CD14-positive monocyte (primary cell): ENCODE data around the gene SPATA31E1. TPM values are rescaled to one million over a fixed set of nuclear protein-coding genes. Genes with fewer than 3 reads are reported as not detected.
"Not testable (repeated sequence)": the region's sequence is repeated elsewhere in the genome, so short reads cannot be mapped to it uniquely, and the experiment has no call there.

Experiments used
- DNase-seq, 3 donors: peaks; one replicate each; pipeline ENCODE4 v3.0.0-alpha.2; 2011 to 2022
- H2AFZ ChIP-seq: 2 replicates; pipeline ENCODE4 v1.6.0; 2012; ENCODE audit warnings: mild to moderate bottlenecking, low read depth, low read length, inconsistent platforms; ENCODE audit not compliant: insufficient read depth, poor library complexity, severe bottlenecking
- H3K27ac ChIP-seq, 2 donors: 1 replicate in 1 of 2; 2 replicates in 1 of 2; pipeline ENCODE4 v1.5.1; 2012 to 2013; ENCODE audit warnings: low read length in 2 of 2, control low read depth in 1 of 2, inconsistent platforms in 1 of 2, low read depth in 1 of 2, mild to moderate bottlenecking in 1 of 2
- H3K27me3 ChIP-seq, 2 donors: one replicate each; pipeline versions ENCODE4 v1.6.0 to v1.6.1; 2011 to 2013; ENCODE audit warnings: low read length in 2 of 2; ENCODE audit not compliant: control insufficient read depth in 2 of 2, insufficient read depth in 2 of 2
- H3K36me3 ChIP-seq, 2 donors: replicated peaks in 1 of 2; 1 replicate in 1 of 2; 2 replicates in 1 of 2; pipeline versions ENCODE4 v1.5.1 to v1.6.1; 2012 to 2013; ENCODE audit warnings: low read length in 2 of 2, control low read depth in 1 of 2, inconsistent platforms in 1 of 2, mild to moderate bottlenecking in 1 of 2; ENCODE audit not compliant: insufficient read depth in 2 of 2, control insufficient read depth in 1 of 2
- H3K4me1 ChIP-seq, 2 donors: 1 replicate in 1 of 2; 2 replicates in 1 of 2; pipeline versions ENCODE4 v1.5.1 to v1.6.1; 2012 to 2013; ENCODE audit warnings: low read length in 2 of 2, control low read depth in 1 of 2, inconsistent platforms in 1 of 2, mild to moderate bottlenecking in 1 of 2, moderate library complexity in 1 of 2; ENCODE audit not compliant: insufficient read depth in 2 of 2, control insufficient read depth in 1 of 2
- H3K4me2 ChIP-seq: replicated peaks from 2 replicates; pipeline ENCODE3; 2012; ENCODE audit warnings: low read length, moderate library complexity, mild to moderate bottlenecking; ENCODE audit not compliant: poor library complexity, severe bottlenecking; ENCODE audit errors: extremely low read depth
- H3K4me3 ChIP-seq, 3 experiments: fragments of 200-600 bp in 1 of 3; sonication (generic) in 1 of 3; replicated peaks in 1 of 3; 1 replicate in 2 of 3; 2 replicates in 1 of 3; pipeline ENCODE4 v1.5.1; 2011 to 2013; ENCODE audit warnings: low read length in 3 of 3, mild to moderate bottlenecking in 3 of 3, control low read depth in 2 of 3, low read depth in 2 of 3, inconsistent platforms in 1 of 3, moderate library complexity in 1 of 3
- H3K79me2 ChIP-seq: 2 replicates; pipeline ENCODE4 v1.6.0; 2012; ENCODE audit warnings: mild to moderate bottlenecking, control low read depth, inconsistent platforms, low read length, moderate library complexity; ENCODE audit not compliant: insufficient read depth
- H3K9ac ChIP-seq: 2 replicates; pipeline ENCODE4 v1.6.0; 2017; ENCODE audit warnings: low read length, mild to moderate bottlenecking; ENCODE audit not compliant: insufficient read depth, poor library complexity, severe bottlenecking
- H3K9me3 ChIP-seq, 2 donors: replicated peaks in 1 of 2; 1 replicate in 1 of 2; 2 replicates in 1 of 2; pipeline versions ENCODE4 v1.5.1 to v1.6.1; 2012 to 2013; ENCODE audit warnings: low read length in 2 of 2, control low read depth in 1 of 2; ENCODE audit not compliant: control insufficient read depth in 1 of 2, insufficient read depth in 1 of 2
- H4K20me1 ChIP-seq: 2 replicates; pipeline ENCODE4 v1.6.0; 2012; ENCODE audit warnings: mild to moderate bottlenecking, low read length, control low read depth, moderate library complexity; ENCODE audit not compliant: insufficient read depth
- H3K27ac Mint-ChIP-seq, 7 donors: one replicate each; pipeline ENCODE4 v1.8.0; 2020; ENCODE audit warnings: mild to moderate bottlenecking in 7 of 7, mixed read lengths in 7 of 7, moderate library complexity in 6 of 7, inconsistent platforms in 2 of 7
- H3K27me3 Mint-ChIP-seq, 3 donors: one replicate each; pipeline ENCODE4 v1.8.0; 2021 to 2022; ENCODE audit warnings: low read depth in 3 of 3, mild to moderate bottlenecking in 3 of 3, mixed read lengths in 3 of 3, moderate library complexity in 3 of 3, inconsistent platforms in 1 of 3
- H3K36me3 Mint-ChIP-seq, 2 donors: one replicate each; pipeline ENCODE4 v1.8.0; 2020; ENCODE audit warnings: mixed read lengths in 2 of 2, inconsistent platforms in 1 of 2, mild to moderate bottlenecking in 1 of 2
- H3K4me1 Mint-ChIP-seq: one replicate; pipeline ENCODE4 v1.8.0; 2020; ENCODE audit warnings: mild to moderate bottlenecking, mixed read lengths
- H3K4me3 Mint-ChIP-seq, 2 donors: one replicate each; pipeline ENCODE4 v1.8.0; 2020; ENCODE audit warnings: mild to moderate bottlenecking in 2 of 2, mixed read lengths in 2 of 2, moderate library complexity in 1 of 2
- H3K9me3 Mint-ChIP-seq, 7 donors: one replicate each; pipeline ENCODE4 v1.8.0; 2020 to 2022; ENCODE audit warnings: mixed read lengths in 7 of 7, mild to moderate bottlenecking in 6 of 7, moderate library complexity in 6 of 7, inconsistent platforms in 2 of 7
- WGBS: methylation state at CpG from one replicate; pipeline ENCODE4 v1.1.5; 2013; ENCODE audit warnings: missing lambda C conversion rate; ENCODE audit not compliant: insufficient coverage; 5-methylcytosine and 5-hydroxymethylcytosine counted together
- intact Hi-C, 2 donors: fragments of 100-400 bp; cut with micrococcal nuclease; formaldehyde crosslinking; loops; one replicate each; pipeline versions ENCODE4 v1.15.0 to v1.15.1; 2023
- polyA plus RNA-seq, 3 donors: library from polyadenylated mRNA; depleted of rRNA in 1 of 3; unstranded in 2 of 3; stranded (reverse) in 1 of 3; fragments of 300-500 nt in 2 of 3; fragments of >200 nt in 1 of 3; fragmentation: Illumina TruSeq in 2 of 3; gene quantifications; 1 replicate in 2 of 3; 2 replicates in 1 of 3; pipeline ENCODE4 v1.2.3, GENCODE V29; 2012 to 2021

The SPATA31E1 gene
- polyA plus RNA-seq, 3 donors: 0.01 TPM; not detected in 2

GRCh38 chr9:87929152-87929551, 46.5 kb downstream of the SPATA31E1 start:
- H3K27me3 Mint-ChIP-seq, H3K36me3 Mint-ChIP-seq, H3K27ac Mint-ChIP-seq, H3K27ac ChIP-seq, H3K9me3 ChIP-seq, H4K20me1 ChIP-seq, H3K4me3 Mint-ChIP-seq, H3K9me3 Mint-ChIP-seq, H3K9ac ChIP-seq, H3K27me3 ChIP-seq, H3K36me3 ChIP-seq, intact Hi-C loops, H3K4me3 ChIP-seq, H3K4me1 Mint-ChIP-seq, H3K4me1 ChIP-seq, DNase-seq, H3K79me2 ChIP-seq, H2AFZ ChIP-seq, H3K4me2 ChIP-seq: not testable (repeated sequence)

GRCh38 chr9:87934444-87934843, 51.8 kb downstream of the SPATA31E1 start:
- H3K9me3 ChIP-seq, H3K27ac Mint-ChIP-seq, H3K27me3 ChIP-seq, H3K36me3 Mint-ChIP-seq, H3K4me3 ChIP-seq, intact Hi-C loops, H3K4me1 Mint-ChIP-seq, H3K9ac ChIP-seq, H3K4me2 ChIP-seq, H2AFZ ChIP-seq, H3K79me2 ChIP-seq, H3K36me3 ChIP-seq, DNase-seq, H3K27ac ChIP-seq, H3K27me3 Mint-ChIP-seq, H3K4me1 ChIP-seq, H4K20me1 ChIP-seq, H3K9me3 Mint-ChIP-seq, H3K4me3 Mint-ChIP-seq: not testable (repeated sequence)
- WGBS: no CpG with 5 or more reads among the region's 7 CpGs

GRCh38 chr9:87937352-87937751, 54.7 kb downstream of the SPATA31E1 start:
- not testable (repeated sequence) for DNase-seq

GRCh38 chr9:87937918-87938317, 55.2 kb downstream of the SPATA31E1 start:
- H3K9me3 ChIP-seq, H2AFZ ChIP-seq, H3K27ac Mint-ChIP-seq, H3K4me3 Mint-ChIP-seq, H3K36me3 Mint-ChIP-seq, H4K20me1 ChIP-seq, H3K79me2 ChIP-seq, H3K36me3 ChIP-seq, H3K4me1 ChIP-seq, H3K9ac ChIP-seq, H3K4me2 ChIP-seq, H3K4me3 ChIP-seq, H3K27me3 Mint-ChIP-seq, H3K27ac ChIP-seq, H3K27me3 ChIP-seq, DNase-seq, H3K9me3 Mint-ChIP-seq, H3K4me1 Mint-ChIP-seq, intact Hi-C loops: not testable (repeated sequence)
- no CpG with 5 or more reads among the region's 9 CpGs for WGBS

More at GRCh38 chr9:87937352-87937751, 54.7 kb downstream of the SPATA31E1 start:
- H3K4me1 Mint-ChIP-seq, H3K27ac ChIP-seq, H3K36me3 ChIP-seq, H4K20me1 ChIP-seq, H3K36me3 Mint-ChIP-seq, intact Hi-C loops, H3K9me3 Mint-ChIP-seq, H3K9me3 ChIP-seq, H3K27ac Mint-ChIP-seq, H3K79me2 ChIP-seq, H3K4me2 ChIP-seq, H3K27me3 ChIP-seq, H2AFZ ChIP-seq, H3K9ac ChIP-seq, H3K27me3 Mint-ChIP-seq, H3K4me3 Mint-ChIP-seq, H3K4me1 ChIP-seq, H3K4me3 ChIP-seq: not testable (repeated sequence)
- 83% methylated on average over 1 of the region's 12 CpGs for WGBS
